Stomach (tissue), 4 donors: Measurements from ENCODE around the gene TNNT1.

Experiments used
- CTCF ChIP-seq, 7 experiments: fragments of 450-650 bp in 4 of 7; fragments of 200-600 bp in 3 of 7; sonication (generic) in 3 of 7; IDR thresholded peaks; one replicate each; pipeline ENCODE4 v1.5.1; 2016 to 2019; ENCODE audit warnings: antibody characterized with exemption in 7 of 7, control low read depth in 2 of 7, mild to moderate bottlenecking in 1 of 7
- POLR2A ChIP-seq, 4 donors: fragments of 450-650 bp; IDR thresholded peaks; one replicate each; pipeline ENCODE4 v1.6.1; 2016; ENCODE audit warnings: antibody characterized with exemption in 4 of 4, control low read depth in 2 of 4, mild to moderate bottlenecking in 1 of 4, moderate library complexity in 1 of 4
- POLR2AphosphoS5 ChIP-seq, 3 donors: sonication (generic); formaldehyde crosslinking; IDR thresholded peaks; one replicate each; pipeline ENCODE4 v1.6.1; 2016; ENCODE audit warnings: antibody characterized with exemption in 3 of 3

- no peak for TF ChIP-seq CTCF (IDR thresholded peaks at IDR 0.05)
- TF ChIP-seq POLR2AphosphoS5 (IDR thresholded peaks at IDR 0.05) = no peak
- TF ChIP-seq POLR2A (IDR thresholded peaks at IDR 0.05) = no peak
Observed at GRCh38 chr19:55193481-55193880, 44.5 kb upstream of the TNNT1 start.
